Measurements from ENCODE around the gene EAPP.
"Not testable (repeated sequence)": the region's sequence is repeated elsewhere in the genome, so short reads cannot be mapped to it uniquely, and the experiment has no call there.

Gene EAPP

DNA sequence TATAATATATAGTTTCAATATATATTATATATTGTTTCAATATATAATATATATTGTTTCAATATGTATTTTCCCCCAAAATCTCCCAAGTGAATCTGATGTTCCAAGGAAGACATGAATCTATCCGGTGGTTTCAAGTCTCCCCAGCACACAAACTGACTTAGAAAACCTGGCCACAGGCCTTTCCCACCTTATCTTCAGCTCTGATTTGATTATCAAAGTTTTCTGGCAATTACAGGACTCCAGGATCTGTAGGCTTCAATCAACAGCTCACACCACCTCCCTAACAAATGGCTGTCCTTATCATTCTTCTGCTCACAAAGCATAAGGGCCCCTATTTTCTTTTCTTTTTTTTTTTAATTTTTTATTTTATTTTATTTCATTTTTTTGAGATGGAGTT is 54.8 kb downstream of the EAPP start:
- no peak overlapping the region for H3K27ac ChIP-seq
- H3K4me2 ChIP-seq, result no peak overlapping the region
- no peaks in the 10 kb centered on the region for H3K4me1 ChIP-seq (ENCODE audit: low read depth, poor library complexity, severe bottlenecking)
- TF ChIP-seq, protein P1, sequence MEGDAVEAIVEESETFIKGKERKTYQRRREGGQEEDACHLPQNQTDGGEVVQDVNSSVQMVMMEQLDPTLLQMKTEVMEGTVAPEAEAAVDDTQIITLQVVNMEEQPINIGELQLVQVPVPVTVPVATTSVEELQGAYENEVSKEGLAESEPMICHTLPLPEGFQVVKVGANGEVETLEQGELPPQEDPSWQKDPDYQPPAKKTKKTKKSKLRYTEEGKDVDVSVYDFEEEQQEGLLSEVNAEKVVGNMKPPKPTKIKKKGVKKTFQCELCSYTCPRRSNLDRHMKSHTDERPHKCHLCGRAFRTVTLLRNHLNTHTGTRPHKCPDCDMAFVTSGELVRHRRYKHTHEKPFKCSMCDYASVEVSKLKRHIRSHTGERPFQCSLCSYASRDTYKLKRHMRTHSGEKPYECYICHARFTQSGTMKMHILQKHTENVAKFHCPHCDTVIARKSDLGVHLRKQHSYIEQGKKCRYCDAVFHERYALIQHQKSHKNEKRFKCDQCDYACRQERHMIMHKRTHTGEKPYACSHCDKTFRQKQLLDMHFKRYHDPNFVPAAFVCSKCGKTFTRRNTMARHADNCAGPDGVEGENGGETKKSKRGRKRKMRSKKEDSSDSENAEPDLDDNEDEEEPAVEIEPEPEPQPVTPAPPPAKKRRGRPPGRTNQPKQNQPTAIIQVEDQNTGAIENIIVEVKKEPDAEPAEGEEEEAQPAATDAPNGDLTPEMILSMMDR (conservative IDR thresholded peaks at IDR 0.05; ENCODE audit: low read depth, low read length), result no peak
- no peak overlapping the region for H2AFZ ChIP-seq (ENCODE audit: low read depth)
- no peaks in the 10 kb centered on the region for H4K20me1 ChIP-seq (ENCODE audit: insufficient read depth)
- H3K36me3 ChIP-seq (ENCODE audit: insufficient read depth), result no peaks in the 10 kb centered on the region
- H3K27me3 ChIP-seq (ENCODE audit: insufficient read depth, low read depth), result no peaks in the 10 kb centered on the region
- no peaks in the 10 kb centered on the region for H3K79me2 ChIP-seq (ENCODE audit: insufficient read depth, low read depth)
- H3K4me3 ChIP-seq (IDR thresholded peaks at IDR 0.05; ENCODE audit: insufficient read depth, low read depth, low read length), result no peak overlapping the region
- H3K9ac ChIP-seq, result no peak overlapping the region

DNA sequence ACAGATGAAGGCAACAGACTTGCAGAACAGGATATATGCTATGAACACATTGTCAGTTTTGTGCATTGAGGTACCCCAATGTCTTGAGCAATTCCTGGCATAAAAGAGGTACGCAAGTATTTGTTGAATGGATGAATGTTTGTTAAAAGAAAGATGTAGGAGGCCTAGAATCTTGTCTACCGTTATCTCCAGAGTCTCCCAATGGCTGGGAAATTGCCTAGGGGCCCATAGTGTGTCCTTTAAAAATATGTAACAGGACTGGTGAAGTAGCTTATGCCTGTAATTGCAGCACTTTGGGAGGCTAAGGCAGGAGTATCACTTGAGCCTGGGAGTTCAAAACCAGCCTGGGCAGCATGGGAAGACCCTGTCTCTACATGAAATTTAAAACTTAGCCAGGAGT is 57.0 kb downstream of the EAPP start:
- no peaks in the 10 kb centered on the region for H3K79me2 ChIP-seq (ENCODE audit: insufficient read depth, low read depth)
- H3K4me2 ChIP-seq, result no peak overlapping the region
- no peaks in the 10 kb centered on the region for H3K4me1 ChIP-seq (ENCODE audit: low read depth, poor library complexity, severe bottlenecking)
- TF ChIP-seq, protein P1 (conservative IDR thresholded peaks at IDR 0.05; ENCODE audit: low read depth, low read length), result no peak
- H3K27ac ChIP-seq, result no peak overlapping the region
- no peaks in the 10 kb centered on the region for H3K27me3 ChIP-seq (ENCODE audit: insufficient read depth, low read depth)
- no peaks in the 10 kb centered on the region for H3K36me3 ChIP-seq (ENCODE audit: insufficient read depth)
- H4K20me1 ChIP-seq (ENCODE audit: insufficient read depth), result no peaks in the 10 kb centered on the region
- no peak overlapping the region for H3K9ac ChIP-seq
- no peak overlapping the region for H2AFZ ChIP-seq (ENCODE audit: low read depth)
- no peak overlapping the region for H3K4me3 ChIP-seq (IDR thresholded peaks at IDR 0.05; ENCODE audit: insufficient read depth, low read depth, low read length)

DNA sequence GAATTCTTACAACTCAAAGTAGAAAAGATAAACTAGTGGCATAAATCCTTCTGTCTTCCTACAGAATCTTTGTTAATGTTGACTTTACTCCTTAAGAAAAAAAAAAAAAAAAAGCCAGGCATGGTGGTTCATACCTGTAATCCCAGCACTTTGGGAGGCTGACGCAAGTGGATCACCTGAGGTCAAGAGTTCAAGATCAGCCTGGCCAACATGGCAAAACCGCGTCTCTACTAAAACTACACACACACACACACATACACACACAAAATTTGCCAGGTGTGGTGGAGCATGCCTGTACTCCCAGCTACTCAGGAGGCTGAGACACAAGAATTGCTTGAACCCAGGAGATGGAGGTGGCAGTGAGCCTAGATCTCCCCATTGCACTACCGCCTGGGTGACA is 59.8 kb downstream of the EAPP start:
- Histone ChIP-seq H3K36me3 (ENCODE audit: insufficient read depth) (no peaks in the 10 kb centered on the region), H3K4me3 (IDR thresholded peaks at IDR 0.05; ENCODE audit: insufficient read depth, low read depth, low read length) (no peak overlapping the region), H2AFZ (ENCODE audit: low read depth) (no peak overlapping the region), H4K20me1 (ENCODE audit: insufficient read depth) (no peaks in the 10 kb centered on the region), H3K4me1 (ENCODE audit: low read depth, poor library complexity, severe bottlenecking) (no peaks in the 10 kb centered on the region), H3K27me3 (ENCODE audit: insufficient read depth, low read depth) (no peaks in the 10 kb centered on the region), H3K9ac (no peak overlapping the region), H3K27ac (no peak overlapping the region), H3K4me2 (no peak overlapping the region), H3K79me2 (ENCODE audit: insufficient read depth, low read depth) (no peaks in the 10 kb centered on the region)
- TF ChIP-seq, protein P1 (conservative IDR thresholded peaks at IDR 0.05; ENCODE audit: low read depth, low read length), result no peak

- no peak overlapping the region for H3K9ac ChIP-seq
- no peak overlapping the region for H2AFZ ChIP-seq (ENCODE audit: low read depth)
- H3K79me2 ChIP-seq (ENCODE audit: insufficient read depth, low read depth), result no peaks in the 10 kb centered on the region
- H3K4me2 ChIP-seq, result no peak overlapping the region
- H3K36me3 ChIP-seq (ENCODE audit: insufficient read depth), result no peaks in the 10 kb centered on the region
- no peaks in the 10 kb centered on the region for H3K4me1 ChIP-seq (ENCODE audit: low read depth, poor library complexity, severe bottlenecking)
- TF ChIP-seq, protein P1 (conservative IDR thresholded peaks at IDR 0.05; ENCODE audit: low read depth, low read length), result no peak
- no peaks in the 10 kb centered on the region for H4K20me1 ChIP-seq (ENCODE audit: insufficient read depth)
- H3K27me3 ChIP-seq (ENCODE audit: insufficient read depth, low read depth), result no peaks in the 10 kb centered on the region
- no peak overlapping the region for H3K27ac ChIP-seq
- H3K4me3 ChIP-seq (IDR thresholded peaks at IDR 0.05; ENCODE audit: insufficient read depth, low read depth, low read length), result no peak overlapping the region
These were observed 61.2 kb downstream of the EAPP start for GRCh38 chr14:34478261-34478660.

DNA sequence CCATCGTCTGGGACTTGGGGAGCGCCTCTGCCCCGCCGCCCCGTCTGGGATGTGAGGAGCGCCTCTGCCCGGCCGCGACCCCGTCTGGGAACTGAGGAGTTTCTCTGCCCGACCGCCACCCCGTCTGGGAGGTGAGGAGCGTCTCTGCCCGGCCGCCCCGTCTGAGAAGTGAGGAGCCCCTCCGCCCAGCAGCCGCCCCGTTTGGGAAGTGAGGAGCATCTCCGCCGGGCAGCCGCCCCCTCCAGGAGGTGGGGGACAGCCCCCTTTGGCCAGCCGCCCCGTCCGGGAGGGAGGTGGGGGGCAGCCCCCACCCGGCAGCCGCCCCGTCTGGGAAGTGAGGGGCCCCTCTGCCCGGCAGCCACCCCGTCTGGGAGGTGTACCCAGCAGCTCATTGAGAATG is 63.5 kb downstream of the EAPP start:
- not testable (repeated sequence) for H3K4me1 ChIP-seq (ENCODE audit: low read depth, poor library complexity, severe bottlenecking); H3K9ac ChIP-seq; H3K4me2 ChIP-seq; H4K20me1 ChIP-seq (ENCODE audit: insufficient read depth); H3K4me3 ChIP-seq (IDR thresholded peaks at IDR 0.05; ENCODE audit: insufficient read depth, low read depth, low read length); H3K27me3 ChIP-seq (ENCODE audit: insufficient read depth, low read depth); H2AFZ ChIP-seq (ENCODE audit: low read depth); H3K27ac ChIP-seq; H3K36me3 ChIP-seq (ENCODE audit: insufficient read depth); H3K79me2 ChIP-seq (ENCODE audit: insufficient read depth, low read depth)
